Hepatocyte (in vitro differentiated cells): ENCODE results near the gene GLIPR1L1.

Experiments used
- EZH2 ChIP-seq: fragments of 200-600 bp; sonication (generic); IDR thresholded peaks from 2 replicates; pipeline ENCODE4 v1.6.1; 2016; ENCODE audit warnings: antibody characterized with exemption, mild to moderate bottlenecking, borderline replicate concordance
- TF ChIP-seq, protein P1 (sequence below): fragments of 200-600 bp; sonication (generic); IDR thresholded peaks from 2 replicates; pipeline ENCODE4 v1.5.1; 2016; ENCODE audit warnings: antibody characterized with exemption, mild to moderate bottlenecking; ENCODE audit not compliant: poor library complexity

DNA sequence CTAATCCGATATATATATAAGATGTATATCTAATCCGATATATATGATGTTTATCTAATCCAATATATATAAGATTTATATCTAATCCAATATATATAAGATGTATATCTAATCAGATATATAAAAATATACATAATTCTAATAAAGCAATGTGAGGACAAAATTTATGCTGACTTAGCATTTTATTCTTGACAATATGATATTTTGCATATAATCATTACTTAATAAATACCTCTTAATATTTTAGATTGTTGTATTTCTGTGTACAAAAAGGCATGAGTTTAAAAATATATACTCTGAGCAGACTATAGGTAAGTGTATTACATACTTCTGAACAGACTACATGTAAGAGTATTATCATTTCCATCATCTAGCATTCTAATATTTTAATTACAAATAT is 75.4 kb downstream of the GLIPR1L1 start:
- TF ChIP-seq, protein P1, sequence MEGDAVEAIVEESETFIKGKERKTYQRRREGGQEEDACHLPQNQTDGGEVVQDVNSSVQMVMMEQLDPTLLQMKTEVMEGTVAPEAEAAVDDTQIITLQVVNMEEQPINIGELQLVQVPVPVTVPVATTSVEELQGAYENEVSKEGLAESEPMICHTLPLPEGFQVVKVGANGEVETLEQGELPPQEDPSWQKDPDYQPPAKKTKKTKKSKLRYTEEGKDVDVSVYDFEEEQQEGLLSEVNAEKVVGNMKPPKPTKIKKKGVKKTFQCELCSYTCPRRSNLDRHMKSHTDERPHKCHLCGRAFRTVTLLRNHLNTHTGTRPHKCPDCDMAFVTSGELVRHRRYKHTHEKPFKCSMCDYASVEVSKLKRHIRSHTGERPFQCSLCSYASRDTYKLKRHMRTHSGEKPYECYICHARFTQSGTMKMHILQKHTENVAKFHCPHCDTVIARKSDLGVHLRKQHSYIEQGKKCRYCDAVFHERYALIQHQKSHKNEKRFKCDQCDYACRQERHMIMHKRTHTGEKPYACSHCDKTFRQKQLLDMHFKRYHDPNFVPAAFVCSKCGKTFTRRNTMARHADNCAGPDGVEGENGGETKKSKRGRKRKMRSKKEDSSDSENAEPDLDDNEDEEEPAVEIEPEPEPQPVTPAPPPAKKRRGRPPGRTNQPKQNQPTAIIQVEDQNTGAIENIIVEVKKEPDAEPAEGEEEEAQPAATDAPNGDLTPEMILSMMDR: no peak
- TF ChIP-seq EZH2: no peak
